ENCODE data around the gene EHMT2. TPM values are rescaled to one million over a fixed set of nuclear protein-coding genes. Genes with fewer than 3 reads are reported as not detected.

EHMT2 gene
- total and polyA plus RNA-seq, 2 of the 13 experiments (the other 11 are each of a cell fraction or from before 2014, with no cell fraction given) = 55.2 to 69.2 TPM

GRCh38 chr6:31897612-31898382 is at the start of gene EHMT2 (continued):
- TF ChIP-seq ZNF142 (CRISPR knock-in tag; IDR thresholded peaks at IDR 0.05) = no peak
- TF ChIP-seq RNF2 (conservative IDR thresholded peaks at IDR 0.05; ENCODE audit: low read depth) = no peak
- TF ChIP-seq XRCC5 (optimal IDR thresholded peaks at IDR 0.05; ENCODE audit: low read length) = no peak
- no peak for TF ChIP-seq ZNF570 (CRISPR knock-in tag; IDR thresholded peaks at IDR 0.05; ENCODE audit: borderline replicate concordance)
- TF ChIP-seq KAT2B (IDR thresholded peaks at IDR 0.05; ENCODE audit: borderline replicate concordance, low read depth, low read length) = no peak
- no peak for TF ChIP-seq ZNF569 (CRISPR knock-in tag; IDR thresholded peaks at IDR 0.05; ENCODE audit: borderline replicate concordance)
- TF ChIP-seq FOXC1 (CRISPR knock-in tag; IDR thresholded peaks at IDR 0.05; ENCODE audit: borderline replicate concordance) = peak; percentile 57; the same call in 1 of the 2 replicates
- no peak for TF ChIP-seq SCMH1 (CRISPR knock-in tag; IDR thresholded peaks at IDR 0.05; ENCODE audit: borderline replicate concordance)
- TF ChIP-seq GPBP1L1 (CRISPR knock-in tag; IDR thresholded peaks at IDR 0.05) = no peak
- TF ChIP-seq TARDBP (CRISPR knock-in tag; IDR thresholded peaks at IDR 0.05) = peak; percentile 24; the same call in 1 of the 2 replicates
- TF ChIP-seq SALL1 (CRISPR knock-in tag; IDR thresholded peaks at IDR 0.05) = peak; percentile 40; the same call in 1 of the 2 replicates
- no peak for TF ChIP-seq XBP1 (CRISPR knock-in tag; IDR thresholded peaks at IDR 0.05)
- TF ChIP-seq TFDP2 (CRISPR knock-in tag; IDR thresholded peaks at IDR 0.05) = peak; percentile 66
- no peak for TF ChIP-seq MAFK (conservative IDR thresholded peaks at IDR 0.05 in 1 of 2, IDR thresholded peaks at IDR 0.05 in 1 of 2; ENCODE audit: low read length in 2 of 2)
- TF ChIP-seq ZNF547 (CRISPR knock-in tag; IDR thresholded peaks at IDR 0.05) = 0 out of 2 replicates have a peak, but pooled peaks have one; percentile 71
- TF ChIP-seq CEBPZ (IDR thresholded peaks at IDR 0.05; ENCODE audit: low read length) = no peak
- no peak for TF ChIP-seq ZSCAN22 (CRISPR knock-in tag; IDR thresholded peaks at IDR 0.05)

Measured in HepG2 (cell line).